Pancreas (tissue), 10 donors: ENCODE results near the gene TAS1R2. TPM values are rescaled to one million over a fixed set of nuclear protein-coding genes. Genes with fewer than 3 reads are reported as not detected.

Experiments used
- ATAC-seq, 4 donors: fragments of 200-7000 bp; cut with Tn5 transposase; one replicate each; pipeline versions ENCODE4 v1.8.0 to v1.9.1; 2020; ENCODE audit warnings: mild to moderate bottlenecking in 4 of 4, moderate library complexity in 4 of 4
- DNase-seq, 6 donors: peaks; one replicate each; pipeline ENCODE4 v3.0.0-alpha.2; 2020
- FAIRE-seq: peaks from 2 replicates; lab custom pipeline; 2012; peaks lifted over from hg19 to GRCh38; lab: Jason Lieb, UNC
- H3K27ac ChIP-seq, 4 donors: fragments of 200-600 bp; sonication (generic); 1 replicate in 3 of 4; 2 replicates in 1 of 4; pipeline versions ENCODE4 v1.5.0 to v1.8.0; 2020
- H3K27me3 ChIP-seq, 4 donors: fragments of 200-600 bp; one replicate each; pipeline ENCODE4 v1.8.0; 2021
- H3K36me3 ChIP-seq, 3 donors: fragments of 200-600 bp; sonication (generic) in 1 of 3; one replicate each; pipeline versions ENCODE4 v1.5.0 to v1.8.0; 2020 to 2021
- H3K4me1 ChIP-seq, 3 donors: fragments of 200-600 bp; one replicate each; pipeline ENCODE4 v1.8.0; 2021
- H3K4me3 ChIP-seq, 4 donors: fragments of 200-600 bp; sonication (generic) in 2 of 4; one replicate each; pipeline versions ENCODE4 v1.5.0 to v1.8.0; 2020 to 2021
- H3K9me3 ChIP-seq, 4 donors: fragments of 200-600 bp; one replicate each; pipeline ENCODE4 v1.8.0; 2021
- CTCF ChIP-seq, 4 donors: fragments of 200-600 bp; sonication (generic) in 3 of 4; IDR thresholded peaks; one replicate each; pipeline versions ENCODE4 v1.5.0 to v1.8.0; 2021; ENCODE audit warnings: antibody characterized with exemption in 4 of 4
- WGBS, 2 donors: extraction: QIAGEN DNeasy Blood & Tissue Kit; methylation state at CpG; one replicate each; pipeline ENCODE4 v1.1.7; 2013; 5-methylcytosine and 5-hydroxymethylcytosine counted together
- intact Hi-C, 3 donors: fragments of 100-400 bp; cut with DNase I; formaldehyde crosslinking; loops; one replicate each; pipeline versions ENCODE4 v1.11.1 to v1.14.2; 2022
- polyA plus RNA-seq, 2 donors: library from polyadenylated mRNA; stranded (reverse); fragments of 200-250 nt; gene quantifications; one replicate each; pipeline ENCODE4 v1.2.3, GENCODE V29; 2013
- total RNA-seq, 6 donors: library from RNA; stranded (reverse); fragmentation: NEBNext Ultra II Directional in 4 of 6; extraction: Animal tissue kit (Norgen Biotek cat#: 25700) in 4 of 6; gene quantifications; one replicate each; pipeline versions ENCODE4 v1.2.1 to v1.2.4, GENCODE V29; 2021 to 2023
- donor health status: healthy with polysubstance abuse.
- donor health status: DM: no; HTN: no; CAD: no; lungs with moderate emphysema.
- donor health status: DM: no; HTN: no; CAD: no.
- donor health status: control.
- donor health status: control.
- donor health status: Bipolar disorder and iron deficiency.
- donor health status: DM: yes; HTN: yes; CAD: no.
- donor health status: DM: no; HTN: no; CAD: no.
- donor health status: DM: no; HTN: no; CAD: no.
- donor health status: DM: yes; HTN: yes; CAD: no.

TAS1R2 gene
- total and polyA plus RNA-seq, 8 donors, result not detected

- 71 to 74% methylated on average over 9 of the region's 9 CpGs for WGBS, 2 donors
- Histone ChIP-seq H3K9me3 (no peaks in the 10 kb centered on the region), H3K36me3 (no peaks in the 10 kb centered on the region), H3K4me3 (no peak overlapping the region), H3K27me3 (no peaks in the 10 kb centered on the region), H3K27ac (no peak overlapping the region), H3K4me1 (no peaks in the 10 kb centered on the region)
- ATAC-seq, result no peak
- DNase-seq, result no peak
- intact Hi-C loops, result no loop called here
- FAIRE-seq, result no peak
- no peak for TF ChIP-seq CTCF (IDR thresholded peaks at IDR 0.05)
Measured at GRCh38 chr1:18861082-18861481, 1.6 kb upstream of the TAS1R2 start.

GRCh38 chr1:18858070-18858688 lies 1.3 kb downstream of the TAS1R2 start:
- no peak for TF ChIP-seq CTCF (IDR thresholded peaks at IDR 0.05)
- Histone ChIP-seq H3K36me3 (no peaks in the 10 kb centered on the region), H3K9me3 (no peaks in the 10 kb centered on the region), H3K4me1 (no peaks in the 10 kb centered on the region), H3K27me3 (no peaks in the 10 kb centered on the region), H3K4me3 (no peak overlapping the region), H3K27ac (no peak overlapping the region)
- intact Hi-C loops, result no loop called here
- DNase-seq, result no peak
- no peak for ATAC-seq
- WGBS, 2 donors, result 72 to 79% methylated on average over 7 of the region's 7 CpGs
- FAIRE-seq, result no peak

- no peaks in the 10 kb centered on the region for H3K36me3 ChIP-seq
- H3K27ac ChIP-seq, result no peak overlapping the region
- intact Hi-C loops, result no loop called here
- H3K9me3 ChIP-seq, result no peaks in the 10 kb centered on the region
- no peak for DNase-seq
- H3K4me3 ChIP-seq, result no peak overlapping the region
- no peaks in the 10 kb centered on the region for H3K4me1 ChIP-seq
- no peak for TF ChIP-seq CTCF (IDR thresholded peaks at IDR 0.05)
- FAIRE-seq, result no peak
- no peak for ATAC-seq
- WGBS, 2 donors, result 87 to 94% methylated on average over 1 of the region's 1 CpG
- no peaks in the 10 kb centered on the region for H3K27me3 ChIP-seq
Measured at GRCh38 chr1:18856435-18856834, 3.0 kb downstream of the TAS1R2 start.

GRCh38 chr1:18855573-18855972 lies 3.9 kb downstream of the TAS1R2 start:
- Histone ChIP-seq H3K36me3 (no peaks in the 10 kb centered on the region), H3K27ac (no peak overlapping the region), H3K4me3 (no peak overlapping the region), H3K27me3 (no peaks in the 10 kb centered on the region), H3K4me1 (no peaks in the 10 kb centered on the region), H3K9me3 (no peaks in the 10 kb centered on the region)
- FAIRE-seq (no peak), ATAC-seq (no peak), DNase-seq (no peak)
- WGBS, 2 donors, result 56 to 62% methylated on average over 6 of the region's 6 CpGs
- TF ChIP-seq CTCF (IDR thresholded peaks at IDR 0.05), result no peak
- intact Hi-C loops, result no loop called here

GRCh38 chr1:18854331-18855025 lies 5.0 kb downstream of the TAS1R2 start:
- no peak for TF ChIP-seq CTCF (IDR thresholded peaks at IDR 0.05)
- no peak for DNase-seq

More at GRCh38 chr1:18854331-18855025, 5.0 kb downstream of the TAS1R2 start:
- Histone ChIP-seq H3K4me1 (no peaks in the 10 kb centered on the region), H3K27ac (no peak overlapping the region), H3K9me3 (no peaks in the 10 kb centered on the region), H3K4me3 (no peak overlapping the region), H3K36me3 (no peaks in the 10 kb centered on the region), H3K27me3 (no peaks in the 10 kb centered on the region)
- no peak for FAIRE-seq
- 70 to 83% methylated on average over 48 to 49 of the region's 49 CpGs for WGBS, 2 donors
- intact Hi-C loops, result no loop called here
- ATAC-seq, result no peak
